ENCODE results near the gene RNASEH2C.
A peak's percentile ranks its signal among the peaks of the same experiment; 100 is the strongest.
"Not testable (repeated sequence)": the region's sequence is repeated elsewhere in the genome, so short reads cannot be mapped to it uniquely, and the experiment has no call there.

The RNASEH2C gene

GRCh38 chr11:65699306-65699705 is 21.3 kb downstream of the RNASEH2C start:
- Histone ChIP-seq H3K36me3 (ENCODE audit: control insufficient read depth, insufficient read depth, low read length) (no peaks in the 10 kb centered on the region), H3K9ac (ENCODE audit: low read length) (no peak overlapping the region), H3K4me1 (ENCODE audit: control insufficient read depth, insufficient read depth, low read length) (no peaks in the 10 kb centered on the region), H3K4me3 (ENCODE audit: low read length) (no peak overlapping the region), H3K27me3 (ENCODE audit: control insufficient read depth, insufficient read depth, low read length) (no peaks in the 10 kb centered on the region), H3K27ac (ENCODE audit: low read depth, low read length) (no peak overlapping the region)

- H3K27ac ChIP-seq (ENCODE audit: low read depth, low read length), result no peak overlapping the region
Measured at GRCh38 chr11:65698205-65698604, 22.4 kb downstream of the RNASEH2C start.

GRCh38 chr11:65696802-65697552 is 23.6 kb downstream of the RNASEH2C start:
- Histone ChIP-seq H3K9ac (ENCODE audit: low read length) (no peak overlapping the region), H3K27ac (ENCODE audit: low read depth, low read length) (no peak overlapping the region), H3K27me3 (ENCODE audit: control insufficient read depth, insufficient read depth, low read length) (no peaks in the 10 kb centered on the region)

More at GRCh38 chr11:65698205-65698604, 22.4 kb downstream of the RNASEH2C start:
- Histone ChIP-seq H3K27me3 (ENCODE audit: control insufficient read depth, insufficient read depth, low read length) (no peaks in the 10 kb centered on the region), H3K36me3 (ENCODE audit: control insufficient read depth, insufficient read depth, low read length) (no peaks in the 10 kb centered on the region), H3K4me1 (ENCODE audit: control insufficient read depth, insufficient read depth, low read length) (no peaks in the 10 kb centered on the region), H3K4me3 (ENCODE audit: low read length) (no peak overlapping the region), H3K9ac (ENCODE audit: low read length) (no peak overlapping the region)

GRCh38 chr11:65695459-65696241 is 24.9 kb downstream of the RNASEH2C start:
- Histone ChIP-seq H3K9ac (ENCODE audit: low read length) (no peak overlapping the region), H3K4me1 (ENCODE audit: control insufficient read depth, insufficient read depth, low read length) (no peaks in the 10 kb centered on the region), H3K27ac (ENCODE audit: low read depth, low read length) (no peak overlapping the region), H3K36me3 (ENCODE audit: control insufficient read depth, insufficient read depth, low read length) (no peaks in the 10 kb centered on the region), H3K27me3 (ENCODE audit: control insufficient read depth, insufficient read depth, low read length) (no peaks in the 10 kb centered on the region), H3K4me3 (ENCODE audit: low read length) (no peak overlapping the region)

More at GRCh38 chr11:65696802-65697552, 23.6 kb downstream of the RNASEH2C start:
- Histone ChIP-seq H3K4me1 (ENCODE audit: control insufficient read depth, insufficient read depth, low read length) (no peaks in the 10 kb centered on the region), H3K36me3 (ENCODE audit: control insufficient read depth, insufficient read depth, low read length) (no peaks in the 10 kb centered on the region), H3K4me3 (ENCODE audit: low read length) (no peak overlapping the region)

- Histone ChIP-seq H3K27ac (ENCODE audit: low read depth, low read length) (no peak overlapping the region), H3K27me3 (ENCODE audit: control insufficient read depth, insufficient read depth, low read length) (no peaks in the 10 kb centered on the region), H3K4me3 (ENCODE audit: low read length) (no peak overlapping the region), H3K36me3 (ENCODE audit: control insufficient read depth, insufficient read depth, low read length) (no peaks in the 10 kb centered on the region), H3K4me1 (ENCODE audit: control insufficient read depth, insufficient read depth, low read length) (no peaks in the 10 kb centered on the region), H3K9ac (ENCODE audit: low read length) (no peak overlapping the region)
Measured at GRCh38 chr11:65692367-65692766, 28.2 kb downstream of the RNASEH2C start.

GRCh38 chr11:65691847-65692246 is 28.8 kb downstream of the RNASEH2C start:
- not testable (repeated sequence) for H3K4me3 ChIP-seq (ENCODE audit: low read length); H3K36me3 ChIP-seq (ENCODE audit: control insufficient read depth, insufficient read depth, low read length); H3K9ac ChIP-seq (ENCODE audit: low read length); H3K4me1 ChIP-seq (ENCODE audit: control insufficient read depth, insufficient read depth, low read length); H3K27me3 ChIP-seq (ENCODE audit: control insufficient read depth, insufficient read depth, low read length); H3K27ac ChIP-seq (ENCODE audit: low read depth, low read length)

- no peak overlapping the region for H3K4me3 ChIP-seq (ENCODE audit: low read length)
- H3K4me1 ChIP-seq (ENCODE audit: control insufficient read depth, insufficient read depth, low read length), result peaks cover 2% of the 10 kb centered on the region
- no peak overlapping the region for H3K9ac ChIP-seq (ENCODE audit: low read length)
- no peaks in the 10 kb centered on the region for H3K27me3 ChIP-seq (ENCODE audit: control insufficient read depth, insufficient read depth, low read length)
- H3K27ac ChIP-seq (ENCODE audit: low read depth, low read length), result peak overlapping the region; percentile 71
- no peaks in the 10 kb centered on the region for H3K36me3 ChIP-seq (ENCODE audit: control insufficient read depth, insufficient read depth, low read length)
Measured at GRCh38 chr11:65685981-65686380, 34.6 kb downstream of the RNASEH2C start.

GRCh38 chr11:65683480-65683879 is 37.1 kb downstream of the RNASEH2C start:
- not testable (repeated sequence) for H3K27me3 ChIP-seq (ENCODE audit: control insufficient read depth, insufficient read depth, low read length); H3K4me3 ChIP-seq (ENCODE audit: low read length); H3K27ac ChIP-seq (ENCODE audit: low read depth, low read length); H3K9ac ChIP-seq (ENCODE audit: low read length); H3K36me3 ChIP-seq (ENCODE audit: control insufficient read depth, insufficient read depth, low read length); H3K4me1 ChIP-seq (ENCODE audit: control insufficient read depth, insufficient read depth, low read length)

GRCh38 chr11:65680192-65680743 is 40.3 kb downstream of the RNASEH2C start:
- H3K27ac ChIP-seq (ENCODE audit: low read depth, low read length), result no peak overlapping the region
- H3K4me3 ChIP-seq (ENCODE audit: low read length), result no peak overlapping the region
- no peak overlapping the region for H3K9ac ChIP-seq (ENCODE audit: low read length)
- H3K36me3 ChIP-seq (ENCODE audit: control insufficient read depth, insufficient read depth, low read length), result no peaks in the 10 kb centered on the region
- H3K4me1 ChIP-seq (ENCODE audit: control insufficient read depth, insufficient read depth, low read length), result no peaks in the 10 kb centered on the region
- no peaks in the 10 kb centered on the region for H3K27me3 ChIP-seq (ENCODE audit: control insufficient read depth, insufficient read depth, low read length)

GRCh38 chr11:65672982-65673381 is 47.6 kb downstream of the RNASEH2C start:
- Histone ChIP-seq H3K4me1 (ENCODE audit: control insufficient read depth, insufficient read depth, low read length) (no peaks in the 10 kb centered on the region), H3K27me3 (ENCODE audit: control insufficient read depth, insufficient read depth, low read length) (no peaks in the 10 kb centered on the region), H3K9ac (ENCODE audit: low read length) (no peak overlapping the region), H3K4me3 (ENCODE audit: low read length) (no peak overlapping the region), H3K27ac (ENCODE audit: low read depth, low read length) (no peak overlapping the region), H3K36me3 (ENCODE audit: control insufficient read depth, insufficient read depth, low read length) (no peaks in the 10 kb centered on the region)

- Histone ChIP-seq H3K27me3 (ENCODE audit: control insufficient read depth, insufficient read depth, low read length) (no peaks in the 10 kb centered on the region), H3K27ac (ENCODE audit: low read depth, low read length) (no peak overlapping the region), H3K4me3 (ENCODE audit: low read length) (no peak overlapping the region), H3K4me1 (ENCODE audit: control insufficient read depth, insufficient read depth, low read length) (no peaks in the 10 kb centered on the region), H3K9ac (ENCODE audit: low read length) (no peak overlapping the region), H3K36me3 (ENCODE audit: control insufficient read depth, insufficient read depth, low read length) (no peaks in the 10 kb centered on the region)
Measured at GRCh38 chr11:65672180-65672860, 48.3 kb downstream of the RNASEH2C start.
